Endodermal cell (in vitro differentiated cells): ENCODE results near the gene POLR2H. TPM values are rescaled to one million over a fixed set of nuclear protein-coding genes. Genes with fewer than 3 reads are reported as not detected.

ENCODE experiments used
- DNase-seq: peaks from one replicate; pipeline ENCODE4 v3.0.0-alpha.2; 2017
- H3K27ac ChIP-seq: 2 replicates; pipeline ENCODE4 v1.5.1; 2013; ENCODE audit warnings: mild to moderate bottlenecking, low read depth, low read length, moderate library complexity
- H3K27me3 ChIP-seq: 2 replicates; pipeline ENCODE4 v1.6.1; 2013; ENCODE audit warnings: mild to moderate bottlenecking, low read length, moderate library complexity; ENCODE audit not compliant: insufficient read depth, control insufficient read depth, poor library complexity, severe bottlenecking
- H3K36me3 ChIP-seq: 2 replicates; pipeline ENCODE4 v1.7.0; 2013; ENCODE audit warnings: mild to moderate bottlenecking, low read length, moderate library complexity; ENCODE audit not compliant: control insufficient read depth, insufficient read depth
- H3K4me1 ChIP-seq: one replicate; pipeline ENCODE4 v1.7.0; 2013; ENCODE audit warnings: low read length; ENCODE audit not compliant: control insufficient read depth, insufficient read depth
- H3K4me3 ChIP-seq: 2 replicates; pipeline ENCODE4 v1.5.1; 2013; ENCODE audit warnings: mild to moderate bottlenecking, low read length, moderate library complexity
- H3K9ac ChIP-seq: 2 replicates; pipeline ENCODE4 v1.6.1; 2013; ENCODE audit warnings: mild to moderate bottlenecking, low read length, moderate library complexity; ENCODE audit not compliant: poor library complexity, severe bottlenecking; ENCODE audit errors: extremely low read depth
- H3K9me3 ChIP-seq: 2 replicates; pipeline ENCODE4 v1.6.1; 2013; ENCODE audit warnings: mild to moderate bottlenecking, low read length, moderate library complexity; ENCODE audit not compliant: control insufficient read depth
- H3K27ac Mint-ChIP-seq: 2 replicates; pipeline ENCODE4 v1.8.0; 2020; ENCODE audit warnings: mixed read lengths
- H3K27me3 Mint-ChIP-seq: 2 replicates; pipeline ENCODE4 v1.8.0; 2021; ENCODE audit warnings: mild to moderate bottlenecking, mixed read lengths; ENCODE audit not compliant: insufficient read depth
- H3K36me3 Mint-ChIP-seq: 2 replicates; pipeline ENCODE4 v1.8.0; 2020; ENCODE audit warnings: low read depth, mixed read lengths
- H3K4me1 Mint-ChIP-seq: 2 replicates; pipeline ENCODE4 v1.8.0; 2020; ENCODE audit warnings: mixed read lengths
- H3K4me3 Mint-ChIP-seq: 2 replicates; pipeline ENCODE4 v1.8.0; 2020; ENCODE audit warnings: mild to moderate bottlenecking, moderate library complexity, mixed read lengths
- H3K9me3 Mint-ChIP-seq: 2 replicates; pipeline ENCODE4 v1.8.0; 2020; ENCODE audit warnings: mild to moderate bottlenecking, mixed read lengths
- CTCF ChIP-seq: fragments of 200-600 bp; sonication (generic); conservative IDR thresholded peaks from 2 replicates; pipeline ENCODE4 v1.5.0; 2021; ENCODE audit warnings: antibody characterized with exemption, mild to moderate bottlenecking
- WGBS, 2 experiments: methylation state at CpG; one replicate each; pipeline versions ENCODE4 v1.1.5 to v1.1.7; 2013; ENCODE audit warnings: missing lambda C conversion rate in 2 of 2, mixed read lengths in 1 of 2; ENCODE audit not compliant: insufficient coverage in 1 of 2, insufficient read length in 1 of 2; 5-methylcytosine and 5-hydroxymethylcytosine counted together
- total RNA-seq, 2 donors: library from RNA; stranded (reverse); fragmentation: NEBNext Ultra II Directional in 1 of 2; extraction: Animal tissue kit (Norgen Biotek cat#: 25700) in 1 of 2; gene quantifications; 2 replicates in 1 of 2; 3 replicates in 1 of 2; pipeline ENCODE4 v1.2.1, GENCODE V29; 2021

Gene POLR2H
- total RNA-seq, 2 donors from 2014 or later: 95.9 to 117 TPM

DNA sequence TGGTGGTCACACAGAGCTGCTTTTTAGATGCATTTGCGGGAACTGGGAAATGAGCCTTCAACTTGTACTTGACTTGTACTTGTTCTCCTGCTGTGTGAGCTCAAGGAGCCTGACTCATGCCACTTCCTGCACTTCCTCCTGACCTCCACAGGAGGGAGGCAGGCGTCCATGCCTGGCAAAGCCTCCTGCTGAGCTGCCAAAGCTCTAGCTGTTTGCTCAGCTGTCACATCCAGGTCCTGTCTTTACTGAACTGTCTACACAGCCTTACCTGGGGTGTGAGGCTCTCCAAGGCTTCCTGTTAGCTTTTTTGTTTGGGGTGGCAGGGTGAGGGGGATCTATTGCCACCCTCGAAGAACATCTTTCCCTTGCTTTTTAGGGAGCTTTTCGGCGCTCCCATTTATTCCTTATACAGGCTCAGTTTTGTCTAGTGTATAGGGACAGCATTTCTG, 10.1 kb downstream of the POLR2H start:
- Histone ChIP-seq H3K9me3 (no peaks in the 10 kb centered on the region), H3K36me3 (peaks cover 29% of the 10 kb centered on the region), H3K27ac (no peak overlapping the region), H3K4me1 (peaks cover 7% of the 10 kb centered on the region), H3K27me3 (peaks cover 4% of the 10 kb centered on the region), H3K9ac (no peak overlapping the region), H3K4me3 (no peak overlapping the region)
- Mint-ChIP-seq H3K27ac (peak overlapping the region; percentile 49), H3K4me1 (peaks cover 33% of the 10 kb centered on the region), H3K27me3 (peaks cover 4% of the 10 kb centered on the region), H3K9me3 (no peaks in the 10 kb centered on the region), H3K4me3 (no peak overlapping the region), H3K36me3 (peaks cover 27% of the 10 kb centered on the region)
- peak; percentile 97 for TF ChIP-seq CTCF
- WGBS, 2 experiments: 14 to 33% methylated on average over 2 to 5 of the region's 5 CpGs
- DNase-seq: peak; percentile 94

DNA sequence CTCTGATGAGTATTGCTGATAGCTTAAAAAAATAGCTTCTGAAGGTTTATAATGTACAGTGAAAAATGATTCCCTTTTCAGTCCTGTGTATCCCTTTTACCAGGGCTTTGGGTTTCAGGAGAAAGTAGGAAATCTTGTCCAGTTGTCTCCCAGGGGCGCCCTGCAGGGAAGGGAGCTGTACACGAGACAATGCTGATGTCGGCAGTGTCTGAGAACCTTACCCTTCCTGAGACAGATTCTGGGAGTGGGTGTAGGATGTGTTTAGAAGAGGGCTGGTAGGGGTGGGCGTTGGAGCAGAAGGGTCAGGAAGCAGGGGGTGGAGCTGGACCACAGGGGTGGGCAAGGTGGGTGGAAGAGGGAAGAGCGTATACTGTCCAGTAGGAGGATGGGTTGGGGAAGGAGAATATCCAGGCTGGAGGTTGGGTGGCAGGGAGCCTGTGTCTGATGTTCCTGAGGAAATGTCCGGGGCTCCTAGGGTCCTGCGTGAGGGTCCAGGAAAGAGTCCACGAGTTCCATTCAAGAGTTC, 10.8 kb downstream of the POLR2H start:
- no peak overlapping the region for H3K27ac Mint-ChIP-seq
- Histone ChIP-seq H3K4me1 (peaks cover 9% of the 10 kb centered on the region), H3K27ac (no peak overlapping the region), H3K4me3 (no peak overlapping the region), H3K27me3 (peaks cover 4% of the 10 kb centered on the region), H3K36me3 (peaks cover 21% of the 10 kb centered on the region), H3K9ac (no peak overlapping the region), H3K9me3 (no peaks in the 10 kb centered on the region)
- peaks cover 40% of the 10 kb centered on the region for H3K4me1 Mint-ChIP-seq
- H3K27me3 Mint-ChIP-seq: peaks cover 5% of the 10 kb centered on the region
- no peaks in the 10 kb centered on the region for H3K9me3 Mint-ChIP-seq
- 90 to 92% methylated on average over 6 to 8 of the region's 8 CpGs for WGBS, 2 experiments
- H3K4me3 Mint-ChIP-seq: no peak overlapping the region
- no peak for TF ChIP-seq CTCF
- peaks cover 19% of the 10 kb centered on the region for H3K36me3 Mint-ChIP-seq
- DNase-seq: no peak

- DNase-seq: peak; percentile 35
- peaks cover 4% of the 10 kb centered on the region for H3K27me3 ChIP-seq
- no peak overlapping the region for H3K27ac ChIP-seq
- H3K9ac ChIP-seq: no peak overlapping the region
- no peak overlapping the region for H3K27ac Mint-ChIP-seq
- WGBS, 2 experiments: 86 to 88% methylated on average over 1 to 5 of the region's 5 CpGs
- peaks cover 11% of the 10 kb centered on the region for H3K27me3 Mint-ChIP-seq
- peaks cover 13% of the 10 kb centered on the region for H3K4me1 ChIP-seq
- H3K36me3 ChIP-seq: peaks cover 17% of the 10 kb centered on the region
- H3K36me3 Mint-ChIP-seq: peaks cover 15% of the 10 kb centered on the region
- peaks cover 45% of the 10 kb centered on the region for H3K4me1 Mint-ChIP-seq
- no peak overlapping the region for H3K4me3 Mint-ChIP-seq
- H3K4me3 ChIP-seq: no peak overlapping the region
- TF ChIP-seq CTCF: no peak
- no peaks in the 10 kb centered on the region for H3K9me3 Mint-ChIP-seq
- H3K9me3 ChIP-seq: no peaks in the 10 kb centered on the region
These were observed 11.4 kb downstream of the POLR2H start for GRCh38 chr3:184372911-184373310.
